Esophagus muscularis mucosa (tissue), 4 donors: ENCODE data around the gene KAZN.

Experiments used
- CTCF ChIP-seq, 3 experiments: fragments of 200-600 bp in 2 of 3; fragments of 450-650 bp in 1 of 3; sonication (generic) in 2 of 3; IDR thresholded peaks; one replicate each; pipeline ENCODE4 v1.5.1; 2017 to 2019; ENCODE audit warnings: antibody characterized with exemption in 3 of 3, mild to moderate bottlenecking in 2 of 3, moderate library complexity in 1 of 3
- EP300 ChIP-seq: sonication (generic); formaldehyde crosslinking; IDR thresholded peaks from one replicate; pipeline ENCODE4 v1.6.1; 2017; ENCODE audit warnings: antibody characterized with exemption
- POLR2A ChIP-seq: fragments of 450-650 bp; IDR thresholded peaks from one replicate; pipeline ENCODE4 v1.6.1; 2017; ENCODE audit warnings: antibody characterized with exemption, moderate library complexity, mild to moderate bottlenecking, low read depth
- POLR2AphosphoS5 ChIP-seq, 2 donors: sonication (generic); formaldehyde crosslinking; IDR thresholded peaks; one replicate each; pipeline ENCODE4 v1.6.1; 2017; ENCODE audit warnings: antibody characterized with exemption in 2 of 2

GRCh38 chr1:14755518-14756252 lies 157.2 kb downstream of the KAZN start:
- TF ChIP-seq CTCF (IDR thresholded peaks at IDR 0.05) (no peak), POLR2A (no peak), EP300 (no peak), POLR2AphosphoS5 (IDR thresholded peaks at IDR 0.05) (no peak)
